HPDE6-E6E7 (cell line): ENCODE measurements around the gene ERAP2.
"Not testable (repeated sequence)": the region's sequence is repeated elsewhere in the genome, so short reads cannot be mapped to it uniquely, and the experiment has no call there.

Experiments
- DNase-seq: peaks from one replicate; pipeline ENCODE4 v3.0.0; 2011; ENCODE audit warnings: missing footprints; ENCODE audit errors: extremely low spot score

ERAP2 gene

GRCh38 chr5:96876292-96876850 lies at the start of gene ERAP2:
TSS of gene ERAP2 (plus strand) at chr5:96876500. CDS start at chr5:96879686, 3,186 bp downstream.
- peak; percentile 60 for DNase-seq

GRCh38 chr5:96829297-96829696 lies 47.0 kb upstream of the ERAP2 start:
- no peak for DNase-seq

GRCh38 chr5:96834016-96834415 lies 42.3 kb upstream of the ERAP2 start:
- DNase-seq: no peak

GRCh38 chr5:96835791-96836191 lies 40.5 kb upstream of the ERAP2 start:
- no peak for DNase-seq

GRCh38 chr5:96836817-96837216 lies 39.5 kb upstream of the ERAP2 start:
- DNase-seq: no peak

- DNase-seq: no peak
These were observed 39.0 kb upstream of the ERAP2 start for GRCh38 chr5:96837303-96837702.

- DNase-seq: no peak
These were observed 37.9 kb upstream of the ERAP2 start for GRCh38 chr5:96838201-96839070.

- no peak for DNase-seq
These were observed 37.2 kb upstream of the ERAP2 start for GRCh38 chr5:96839071-96839592.

GRCh38 chr5:96841931-96842330 lies 34.4 kb upstream of the ERAP2 start:
- DNase-seq: not testable (repeated sequence)

- no peak for DNase-seq
These were observed 33.2 kb upstream of the ERAP2 start for GRCh38 chr5:96843140-96843539.

- DNase-seq: no peak
These were observed 31.8 kb upstream of the ERAP2 start for GRCh38 chr5:96844481-96844990.

- DNase-seq: no peak
These were observed 24.8 kb upstream of the ERAP2 start for GRCh38 chr5:96851312-96852062.

GRCh38 chr5:96852759-96853158 lies 23.5 kb upstream of the ERAP2 start:
- DNase-seq: no peak

GRCh38 chr5:96854067-96854466 lies 22.2 kb upstream of the ERAP2 start:
- no peak for DNase-seq

GRCh38 chr5:96855031-96855872 lies 21.0 kb upstream of the ERAP2 start:
- no peak for DNase-seq

- DNase-seq: no peak
These were observed 19.9 kb upstream of the ERAP2 start for GRCh38 chr5:96856371-96856770.

GRCh38 chr5:96857454-96857853 lies 18.8 kb upstream of the ERAP2 start:
- no peak for DNase-seq

GRCh38 chr5:96857924-96858323 lies 18.4 kb upstream of the ERAP2 start:
- no peak for DNase-seq

- no peak for DNase-seq
These were observed 16.9 kb upstream of the ERAP2 start for GRCh38 chr5:96859375-96859774.

- no peak for DNase-seq
These were observed 15.2 kb upstream of the ERAP2 start for GRCh38 chr5:96861076-96861475.

- DNase-seq: no peak
These were observed 13.2 kb upstream of the ERAP2 start for GRCh38 chr5:96863114-96863513.
